ENCODE results near the gene ADGRF1. TPM values are rescaled to one million over a fixed set of nuclear protein-coding genes. Genes with fewer than 3 reads are reported as not detected.

Gene ADGRF1
- total and polyA plus RNA-seq, 2 donors (not counting 3 experiments of a cell fraction or from before 2014, with no cell fraction given), result not detected

GRCh38 chr6:46959419-46959818 lies 82.7 kb downstream of the ADGRF1 start:
- FAIRE-seq, result no peak
- POLR2A ChIA-PET, result no interaction called here
- BruUV-seq (replicated peaks), result no TSS peak

More at GRCh38 chr6:46959419-46959818, 82.7 kb downstream of the ADGRF1 start:
- Histone ChIP-seq H3K36me3 (ENCODE audit: control insufficient read depth in 2 of 2, extremely low read depth in 1 of 2, insufficient read depth in 2 of 2, low read length in 2 of 2) (no peaks in the 10 kb centered on the region), H3K4me2 (ENCODE audit: insufficient read depth, low read length) (no peak overlapping the region), H3K27ac (ENCODE audit: insufficient read depth, low read depth, low read length) (no peak overlapping the region), H3K4me3 (replicated peaks in 1 of 3; ENCODE audit: insufficient read depth in 1 of 3, low read depth in 1 of 3, low read length in 3 of 3) (no peak overlapping the region), H3K9me3 (replicated peaks; ENCODE audit: control insufficient read depth, insufficient read depth, low read length) (no peaks in the 10 kb centered on the region), H3K79me2 (ENCODE audit: control insufficient read depth, insufficient read depth, low read length) (no peaks in the 10 kb centered on the region), H3K9ac (replicated peaks; ENCODE audit: extremely low read depth, insufficient read depth, low read length) (no peak overlapping the region), H2AFZ (ENCODE audit: low read depth, low read length) (no peak overlapping the region), H3K27me3 (ENCODE audit: control insufficient read depth in 2 of 2, insufficient read depth in 2 of 2, low read length in 2 of 2) (peaks cover 5 to 11% of the 10 kb centered on the region in 2 experiments), H3K9me1 (replicated peaks; ENCODE audit: control insufficient read depth, extremely low read depth, insufficient read depth, low read length) (no peaks in the 10 kb centered on the region), H4K20me1 (replicated peaks; ENCODE audit: control insufficient read depth, extremely low read depth, insufficient read depth, low read length) (no peaks in the 10 kb centered on the region), H3K4me1 (ENCODE audit: control insufficient read depth, extremely low read depth, insufficient read depth, low read length) (peaks cover 9% of the 10 kb centered on the region)
- no peak for DNase-seq (ENCODE audit: low read depth, low spot score)
- dilution Hi-C loops (cut with MboI; ENCODE audit: extremely low pct_ligation_motif_present, low sequenced_read_pairs), result no loop called here
- TF ChIP-seq POLR2AphosphoS5 (IDR thresholded peaks at IDR 0.05; ENCODE audit: insufficient read depth, low read depth, low read length) (no peak), EZH2 (IDR thresholded peaks at IDR 0.05; ENCODE audit: borderline replicate concordance, low read depth, low read length, severe bottlenecking) (no peak), MAX (IDR thresholded peaks at IDR 0.05; ENCODE audit: insufficient read depth, insufficient read length) (no peak), GATA2 (IDR thresholded peaks at IDR 0.05; ENCODE audit: insufficient read depth, insufficient read length, low read depth, low read length) (no peak), JUN (IDR thresholded peaks at IDR 0.05; ENCODE audit: borderline replicate concordance, insufficient read depth, insufficient read length, low read depth) (no peak), MYC (IDR thresholded peaks at IDR 0.05; ENCODE audit: low read depth, low read length) (no peak), POLR2A (IDR thresholded peaks at IDR 0.05; ENCODE audit: low read depth, low read length) (no peak), FOS (IDR thresholded peaks at IDR 0.05; ENCODE audit: borderline replicate concordance, insufficient read depth, low read length) (no peak)
- TF ChIP-seq, protein P1, sequence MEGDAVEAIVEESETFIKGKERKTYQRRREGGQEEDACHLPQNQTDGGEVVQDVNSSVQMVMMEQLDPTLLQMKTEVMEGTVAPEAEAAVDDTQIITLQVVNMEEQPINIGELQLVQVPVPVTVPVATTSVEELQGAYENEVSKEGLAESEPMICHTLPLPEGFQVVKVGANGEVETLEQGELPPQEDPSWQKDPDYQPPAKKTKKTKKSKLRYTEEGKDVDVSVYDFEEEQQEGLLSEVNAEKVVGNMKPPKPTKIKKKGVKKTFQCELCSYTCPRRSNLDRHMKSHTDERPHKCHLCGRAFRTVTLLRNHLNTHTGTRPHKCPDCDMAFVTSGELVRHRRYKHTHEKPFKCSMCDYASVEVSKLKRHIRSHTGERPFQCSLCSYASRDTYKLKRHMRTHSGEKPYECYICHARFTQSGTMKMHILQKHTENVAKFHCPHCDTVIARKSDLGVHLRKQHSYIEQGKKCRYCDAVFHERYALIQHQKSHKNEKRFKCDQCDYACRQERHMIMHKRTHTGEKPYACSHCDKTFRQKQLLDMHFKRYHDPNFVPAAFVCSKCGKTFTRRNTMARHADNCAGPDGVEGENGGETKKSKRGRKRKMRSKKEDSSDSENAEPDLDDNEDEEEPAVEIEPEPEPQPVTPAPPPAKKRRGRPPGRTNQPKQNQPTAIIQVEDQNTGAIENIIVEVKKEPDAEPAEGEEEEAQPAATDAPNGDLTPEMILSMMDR (IDR thresholded peaks at IDR 0.05; ENCODE audit: extremely low read depth in 1 of 2, insufficient read depth in 1 of 2, low read depth in 1 of 2, low read length in 2 of 2), result no peak
- intact Hi-C loops (cut with micrococcal nuclease), result no loop called here
- CTCF ChIA-PET, result interaction anchor here (1.3 to 1.4 kb wide), 3 partner anchors 9 to 27 kb away, joined by 3 to 5 read pairs (median 4); no protein-coding TSS in a partner anchor
